Lung (tissue), 12 donors: ENCODE data around the gene GRB14. TPM values are rescaled to one million over a fixed set of nuclear protein-coding genes. Genes with fewer than 3 reads are reported as not detected.

Experiments used
- ATAC-seq: fragments of 200-7000 bp; cut with Tn5 transposase; one replicate; pipeline ENCODE4 v1.9.1; 2020; ENCODE audit warnings: moderate number of reproducible peaks; ENCODE audit not compliant: insufficient read depth, low FRiP score
- DNase-seq, 3 donors: peaks; one replicate each; pipeline ENCODE4 v3.0.0-alpha.2; 2013 to 2017
- H3K27ac ChIP-seq, 2 donors: one replicate each; pipeline ENCODE4 v1.5.1; 2013; ENCODE audit warnings: mild to moderate bottlenecking in 2 of 2, moderate library complexity in 2 of 2, control low read depth in 1 of 2, inconsistent platforms in 1 of 2, low read depth in 1 of 2, low read length in 1 of 2
- H3K27me3 ChIP-seq, 3 donors: one replicate each; pipeline ENCODE4 v1.5.1; 2013; ENCODE audit warnings: low read length in 2 of 3; ENCODE audit not compliant: control insufficient read depth in 3 of 3, insufficient read depth in 3 of 3
- H3K36me3 ChIP-seq, 4 donors: one replicate each; pipeline ENCODE4 v1.5.1; 2013; ENCODE audit warnings: low read length in 4 of 4, mild to moderate bottlenecking in 1 of 4, moderate library complexity in 1 of 4; ENCODE audit not compliant: control insufficient read depth in 4 of 4, insufficient read depth in 4 of 4
- H3K4me1 ChIP-seq, 5 donors: one replicate each; pipeline ENCODE4 v1.5.1; 2013; ENCODE audit warnings: low read length in 5 of 5, mild to moderate bottlenecking in 2 of 5, moderate library complexity in 1 of 5; ENCODE audit not compliant: control insufficient read depth in 5 of 5, insufficient read depth in 5 of 5
- H3K4me3 ChIP-seq: one replicate; pipeline ENCODE4 v1.5.1; 2013; ENCODE audit warnings: mild to moderate bottlenecking, control low read depth, moderate library complexity
- H3K9ac ChIP-seq, 2 donors: one replicate each; pipeline ENCODE4 v1.5.1; 2013; ENCODE audit warnings: low read length in 2 of 2, control low read depth in 1 of 2; ENCODE audit not compliant: insufficient read depth in 1 of 2
- H3K9me3 ChIP-seq, 4 donors: one replicate each; pipeline ENCODE4 v1.5.1; 2013; ENCODE audit warnings: low read length in 3 of 4, mild to moderate bottlenecking in 1 of 4, moderate library complexity in 1 of 4; ENCODE audit not compliant: control insufficient read depth in 4 of 4, insufficient read depth in 3 of 4
- CTCF ChIP-seq: IDR thresholded peaks from 2 replicates; pipeline ENCODE4 v1.5.1; 2012; ENCODE audit warnings: mild to moderate bottlenecking; ENCODE audit errors: control extremely low read depth, extremely low read depth
- WGBS, 2 donors: extraction: QIAGEN DNeasy Blood & Tissue Kit; methylation state at CpG; one replicate each; pipeline ENCODE4 v1.1.7; 2013; 5-methylcytosine and 5-hydroxymethylcytosine counted together
- polyA plus RNA-seq, 2 donors: library from polyadenylated mRNA; stranded (reverse); fragments of 200-250 nt; gene quantifications; one replicate each; pipeline ENCODE4 v1.2.1, GENCODE V29; 2013
- total RNA-seq, 2 donors: library from RNA; depleted of rRNA in 1 of 2; stranded (reverse); fragments of >200 nt in 1 of 2; gene quantifications; one replicate each; pipeline ENCODE4 v1.2.1, GENCODE V29; 2014 to 2021
- donor health status: control.
- donor health status: control.
- donor health status: Bipolar disorder and iron deficiency.
- donor health status: healthy.
- donor health status: DM: yes; HTN: yes; CAD: no.

The GRB14 gene
- total and polyA plus RNA-seq, 4 donors: 1.1 to 20.2 (median 5.2) TPM

DNA sequence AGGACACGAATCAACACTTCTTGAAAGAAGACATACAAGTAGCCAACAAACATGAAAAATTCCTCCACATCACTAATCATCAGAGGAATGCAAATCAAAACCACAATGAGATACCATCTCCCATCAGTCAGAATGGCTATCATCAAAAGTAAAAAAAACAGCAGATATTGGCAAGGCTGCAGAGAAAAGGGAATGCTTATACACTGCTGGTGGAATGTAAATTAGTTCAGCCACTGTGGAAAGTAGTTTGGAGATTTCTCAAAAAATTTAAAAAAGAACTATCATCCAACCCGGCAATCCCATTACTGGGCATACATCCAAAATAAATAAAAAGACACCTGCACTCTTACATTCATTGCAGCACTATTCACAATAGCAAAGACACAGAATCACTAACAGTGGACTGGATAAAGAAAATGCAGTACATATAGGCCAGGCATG, 78.7 kb downstream of the GRB14 start:
- Histone ChIP-seq H3K27ac (no peak overlapping the region), H3K9me3 (peaks cover 0 to 4% (median 0%) of the 10 kb centered on the region in 4 donors), H3K36me3 (no peaks in the 10 kb centered on the region), H3K4me3 (no peak overlapping the region), H3K27me3 (no peaks in the 10 kb centered on the region), H3K9ac (no peak overlapping the region), H3K4me1 (no peaks in the 10 kb centered on the region)
- no peak for TF ChIP-seq CTCF
- ATAC-seq (no peak), DNase-seq (no peak)
- WGBS, 2 donors: 37 to 49% methylated on average over 2 of the region's 2 CpGs

GRCh38 chr2:164538240-164538866, 82.9 kb downstream of the GRB14 start:
- no peaks in the 10 kb centered on the region for H3K36me3 ChIP-seq
- no peak overlapping the region for H3K4me3 ChIP-seq
- H3K27me3 ChIP-seq: no peaks in the 10 kb centered on the region
- ATAC-seq (peak; percentile 45), DNase-seq (peak in 2 of 3 donors; percentile 43 to 56)
- TF ChIP-seq CTCF: no peak
- H3K27ac ChIP-seq: no peak overlapping the region
- WGBS, 2 donors: 86 to 91% methylated on average over 3 of the region's 3 CpGs
- H3K4me1 ChIP-seq: peaks cover 0 to 4% (median 0%) of the 10 kb centered on the region in 5 donors
- no peaks in the 10 kb centered on the region for H3K9me3 ChIP-seq
- H3K9ac ChIP-seq: no peak overlapping the region

DNA sequence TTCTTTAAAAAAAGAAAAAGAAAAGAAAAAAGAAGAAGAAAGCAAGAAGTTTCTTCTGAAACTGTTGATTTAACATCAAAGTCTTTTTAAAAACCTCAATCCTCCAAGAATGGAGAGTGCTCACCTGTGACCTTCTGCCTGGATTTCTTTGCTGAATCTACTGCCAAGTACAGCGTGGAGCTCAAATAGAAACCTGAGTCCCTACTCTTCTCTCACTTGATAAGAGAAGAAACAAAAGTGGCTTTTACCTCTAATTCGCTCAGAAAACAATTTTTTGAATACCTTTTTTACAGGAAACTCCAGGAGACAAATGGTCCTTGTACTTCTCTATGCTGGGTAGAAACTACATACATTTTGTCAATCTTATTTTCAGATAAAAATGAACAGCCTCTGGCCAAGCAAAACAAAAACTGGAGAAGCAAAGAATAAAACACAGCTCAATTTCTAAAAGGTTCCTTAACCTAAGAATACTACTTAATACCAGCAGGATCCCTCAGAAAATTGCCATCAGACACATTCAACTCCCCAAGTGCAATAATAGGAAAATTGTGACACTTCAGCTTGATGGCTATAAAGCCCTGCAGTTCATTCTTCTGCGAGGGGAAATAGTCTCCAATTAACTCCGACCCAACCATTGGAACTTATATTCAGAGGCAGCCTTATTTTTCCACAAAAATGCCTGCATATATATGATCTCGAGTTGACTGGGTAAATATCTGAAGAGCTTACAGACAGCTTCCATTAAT, 85.8 kb downstream of the GRB14 start:
- H3K36me3 ChIP-seq: no peaks in the 10 kb centered on the region
- no peak for TF ChIP-seq CTCF
- DNase-seq (peak in 2 of 3 donors; percentile 29 to 74), ATAC-seq (no peak)
- no peak overlapping the region for H3K27ac ChIP-seq
- no peaks in the 10 kb centered on the region for H3K27me3 ChIP-seq
- peaks cover 0 to 4% (median 0%) of the 10 kb centered on the region in 5 donors for H3K4me1 ChIP-seq
- no peaks in the 10 kb centered on the region for H3K9me3 ChIP-seq
- H3K9ac ChIP-seq: no peak overlapping the region
- no peak overlapping the region for H3K4me3 ChIP-seq
- 62 to 72% methylated on average over 5 of the region's 5 CpGs for WGBS, 2 donors
